Activated CD4-positive, alpha-beta T cell treated with anti-CD3 and anti-CD28 coated beads, Interleukin-2, amount 10 ng/mL, durations not matched to agents 7 days and 5 days (primary cell): ENCODE results near the gene ZNF385B. TPM values are rescaled to one million over a fixed set of nuclear protein-coding genes. Genes with fewer than 3 reads are reported as not detected.

Source experiments
- CTCF ChIA-PET: fragments of 350-600 bp; sonication (Branson Sonifier 250); formaldehyde crosslinking; loops from one replicate; lab custom pipeline; 2021; ENCODE audit warnings: antibody characterized with exemption; lab: Charles Lee
- POLR2A ChIA-PET: fragments of 350-600 bp; sonication (Branson Sonifier 250); formaldehyde crosslinking; loops from one replicate; lab custom pipeline; 2021; ENCODE audit warnings: antibody characterized with exemption; lab: Charles Lee
- DNase-seq: peaks from one replicate; pipeline ENCODE4 v3.0.0-alpha.2; 2020
- H3K27ac Mint-ChIP-seq: one replicate; pipeline ENCODE4 v1.8.0; 2021; ENCODE audit warnings: mild to moderate bottlenecking, moderate library complexity, mixed read lengths
- H3K27me3 Mint-ChIP-seq: one replicate; pipeline ENCODE4 v1.8.0; 2021; ENCODE audit warnings: mixed read lengths
- H3K36me3 Mint-ChIP-seq: one replicate; pipeline ENCODE4 v1.8.0; 2021; ENCODE audit warnings: low read depth, mixed read lengths
- H3K4me1 Mint-ChIP-seq: one replicate; pipeline ENCODE4 v1.8.0; 2021; ENCODE audit warnings: mixed read lengths
- H3K4me3 Mint-ChIP-seq: one replicate; pipeline ENCODE4 v1.8.0; 2021; ENCODE audit warnings: mild to moderate bottlenecking, moderate library complexity, mixed read lengths
- H3K9me3 Mint-ChIP-seq: one replicate; pipeline ENCODE4 v1.8.0; 2021; ENCODE audit warnings: mixed read lengths
- total RNA-seq, 2 experiments: library from RNA; stranded (reverse); gene quantifications; one replicate each; pipeline ENCODE4 v1.2.3, GENCODE V29; 2021

The ZNF385B gene
- total RNA-seq, 2 experiments from 2014 or later = not detected

- Mint-ChIP-seq H3K4me1 (no peaks in the 10 kb centered on the region), H3K36me3 (no peaks in the 10 kb centered on the region), H3K27ac (no peak overlapping the region), H3K9me3 (no peaks in the 10 kb centered on the region), H3K27me3 (peaks cover 2% of the 10 kb centered on the region), H3K4me3 (no peak overlapping the region)
- no peak for DNase-seq
- CTCF ChIA-PET = no interaction called here
- POLR2A ChIA-PET = no interaction called here
Measured at GRCh38 chr2:179675435-179675834, 186.0 kb downstream of the ZNF385B start.

- POLR2A ChIA-PET = no interaction called here
- Mint-ChIP-seq H3K27me3 (no peaks in the 10 kb centered on the region), H3K4me3 (no peak overlapping the region), H3K9me3 (no peaks in the 10 kb centered on the region), H3K27ac (no peak overlapping the region), H3K36me3 (no peaks in the 10 kb centered on the region), H3K4me1 (no peaks in the 10 kb centered on the region)
- DNase-seq = no peak
- CTCF ChIA-PET = interaction anchor here (0.7 kb wide), 1 partner anchor 730 kb away, joined by 4 read pairs; no protein-coding TSS in a partner anchor
Measured at GRCh38 chr2:179671043-179671981, 190.1 kb downstream of the ZNF385B start.

GRCh38 chr2:179669196-179669595 lies 192.2 kb downstream of the ZNF385B start:
- CTCF ChIA-PET = no interaction called here

GRCh38 chr2:179664972-179665812 lies 196.2 kb downstream of the ZNF385B start:
- POLR2A ChIA-PET = no interaction called here
- Mint-ChIP-seq H3K4me3 (no peak overlapping the region), H3K36me3 (no peaks in the 10 kb centered on the region), H3K4me1 (no peaks in the 10 kb centered on the region), H3K9me3 (no peaks in the 10 kb centered on the region), H3K27me3 (no peaks in the 10 kb centered on the region), H3K27ac (no peak overlapping the region)
- CTCF ChIA-PET = no interaction called here
- no peak for DNase-seq

More at GRCh38 chr2:179669196-179669595, 192.2 kb downstream of the ZNF385B start:
- Mint-ChIP-seq H3K4me1 (no peaks in the 10 kb centered on the region), H3K36me3 (no peaks in the 10 kb centered on the region), H3K27ac (no peak overlapping the region), H3K4me3 (no peak overlapping the region), H3K9me3 (no peaks in the 10 kb centered on the region), H3K27me3 (no peaks in the 10 kb centered on the region)
- POLR2A ChIA-PET = no interaction called here
- DNase-seq = no peak

- Mint-ChIP-seq H3K27ac (no peak overlapping the region), H3K4me3 (no peak overlapping the region)
- DNase-seq = no peak
Measured at GRCh38 chr2:179661986-179662385, 199.4 kb downstream of the ZNF385B start.

GRCh38 chr2:179657068-179657595 lies 204.3 kb downstream of the ZNF385B start:
- ChIA-PET CTCF (no interaction called here), POLR2A (interaction anchor here (0.7 kb wide), 1 partner anchor 46 kb away, joined by 4 read pairs; no protein-coding TSS in a partner anchor)
- DNase-seq = no peak
- Mint-ChIP-seq H3K36me3 (no peaks in the 10 kb centered on the region), H3K27me3 (no peaks in the 10 kb centered on the region), H3K27ac (no peak overlapping the region), H3K4me3 (no peak overlapping the region), H3K9me3 (no peaks in the 10 kb centered on the region), H3K4me1 (no peaks in the 10 kb centered on the region)

More at GRCh38 chr2:179661986-179662385, 199.4 kb downstream of the ZNF385B start:
- ChIA-PET CTCF (no interaction called here), POLR2A (no interaction called here)
- Mint-ChIP-seq H3K27me3 (no peaks in the 10 kb centered on the region), H3K36me3 (no peaks in the 10 kb centered on the region), H3K9me3 (no peaks in the 10 kb centered on the region), H3K4me1 (no peaks in the 10 kb centered on the region)

- Mint-ChIP-seq H3K4me1 (no peaks in the 10 kb centered on the region), H3K4me3 (no peak overlapping the region), H3K27me3 (no peaks in the 10 kb centered on the region), H3K27ac (no peak overlapping the region), H3K36me3 (no peaks in the 10 kb centered on the region), H3K9me3 (no peaks in the 10 kb centered on the region)
- POLR2A ChIA-PET = no interaction called here
- CTCF ChIA-PET = no interaction called here
- DNase-seq = no peak
Measured at GRCh38 chr2:179655627-179656026, 205.8 kb downstream of the ZNF385B start.

GRCh38 chr2:179654806-179655205 lies 206.6 kb downstream of the ZNF385B start:
- ChIA-PET CTCF (no interaction called here), POLR2A (no interaction called here)
- DNase-seq = no peak
- no peaks in the 10 kb centered on the region for H3K27me3 Mint-ChIP-seq
- no peaks in the 10 kb centered on the region for H3K4me1 Mint-ChIP-seq
- no peaks in the 10 kb centered on the region for H3K36me3 Mint-ChIP-seq
- no peak overlapping the region for H3K27ac Mint-ChIP-seq
- no peaks in the 10 kb centered on the region for H3K9me3 Mint-ChIP-seq
- H3K4me3 Mint-ChIP-seq = no peak overlapping the region

- H3K9me3 Mint-ChIP-seq = no peaks in the 10 kb centered on the region
- no peak overlapping the region for H3K27ac Mint-ChIP-seq
- no peak overlapping the region for H3K4me3 Mint-ChIP-seq
- no peaks in the 10 kb centered on the region for H3K27me3 Mint-ChIP-seq
- no peak for DNase-seq
- no peaks in the 10 kb centered on the region for H3K36me3 Mint-ChIP-seq
- ChIA-PET CTCF (interaction anchor here (0.5 to 0.6 kb wide), 2 partner anchors 222 to 701 kb away, joined by 3 read pairs; no protein-coding TSS in a partner anchor), POLR2A (no interaction called here)
- H3K4me1 Mint-ChIP-seq = no peaks in the 10 kb centered on the region
Measured at GRCh38 chr2:179652296-179652695, 209.1 kb downstream of the ZNF385B start.

GRCh38 chr2:179650420-179650819 lies 211.0 kb downstream of the ZNF385B start:
- no peaks in the 10 kb centered on the region for H3K36me3 Mint-ChIP-seq
- no peaks in the 10 kb centered on the region for H3K27me3 Mint-ChIP-seq
- no peak overlapping the region for H3K4me3 Mint-ChIP-seq
- ChIA-PET POLR2A (no interaction called here), CTCF (no interaction called here)
- no peak for DNase-seq
- H3K9me3 Mint-ChIP-seq = no peaks in the 10 kb centered on the region
- H3K4me1 Mint-ChIP-seq = no peaks in the 10 kb centered on the region
- H3K27ac Mint-ChIP-seq = no peak overlapping the region

GRCh38 chr2:179646862-179647587 lies 214.4 kb downstream of the ZNF385B start:
- H3K27me3 Mint-ChIP-seq = no peaks in the 10 kb centered on the region
- no peak overlapping the region for H3K4me3 Mint-ChIP-seq
- no peaks in the 10 kb centered on the region for H3K9me3 Mint-ChIP-seq
- DNase-seq = no peak
- no peak overlapping the region for H3K27ac Mint-ChIP-seq
- POLR2A ChIA-PET = no interaction called here
- no peaks in the 10 kb centered on the region for H3K36me3 Mint-ChIP-seq
- H3K4me1 Mint-ChIP-seq = no peaks in the 10 kb centered on the region
- CTCF ChIA-PET = no interaction called here

- POLR2A ChIA-PET = no interaction called here
- H3K36me3 Mint-ChIP-seq = no peaks in the 10 kb centered on the region
- H3K9me3 Mint-ChIP-seq = no peaks in the 10 kb centered on the region
- H3K27ac Mint-ChIP-seq = no peak overlapping the region
- H3K4me3 Mint-ChIP-seq = no peak overlapping the region
- CTCF ChIA-PET = no interaction called here
- H3K4me1 Mint-ChIP-seq = no peaks in the 10 kb centered on the region
- DNase-seq = no peak
- no peaks in the 10 kb centered on the region for H3K27me3 Mint-ChIP-seq
Measured at GRCh38 chr2:179646173-179646769, 215.1 kb downstream of the ZNF385B start.
